Right lobe of liver (tissue), 4 donors: ENCODE measurements around the gene HOXB4.

ENCODE experiments used
- CTCF ChIP-seq, 4 donors: fragments of 200-600 bp in 3 of 4; fragments of 450-650 bp in 1 of 4; IDR thresholded peaks; one replicate each; pipeline versions ENCODE4 v1.5.1 to v1.8.0; 2016 to 2022; ENCODE audit warnings: antibody characterized with exemption in 4 of 4, mild to moderate bottlenecking in 2 of 4
- POLR2A ChIP-seq: fragments of 450-650 bp; IDR thresholded peaks from one replicate; pipeline ENCODE4 v1.6.1; 2017; ENCODE audit warnings: antibody characterized with exemption, mild to moderate bottlenecking
- donor health status: DM: no; HTN: no; CAD: no.
- donor health status: DM: no; HTN: no; CAD: no.
- donor health status: DM: no; HTN: yes; CAD: no.

- TF ChIP-seq CTCF (IDR thresholded peaks at IDR 0.05) (no peak), POLR2A (no peak)
Observed at GRCh38 chr17:48621410-48622392, 43.6 kb upstream of the HOXB4 start.
